K562 (cell line): ENCODE measurements around the gene DST. TPM values are rescaled to one million over a fixed set of nuclear protein-coding genes. Genes with fewer than 3 reads are reported as not detected.

ENCODE experiments used
- ATAC-seq: fragments of 200-7000 bp; cut with Tn5 transposase; 3 replicates; pipeline ENCODE4 v1.9.1; 2020; ENCODE audit warnings: moderate library complexity
- BruUV-seq: library from RNA; stranded (reverse); fragments of 400-500 nt; replicated peaks from 2 replicates; lab custom pipeline; 2021; lab: Mats Ljungman, UMichigan
- CTCF ChIA-PET: fragments of 300-600 bp; formaldehyde crosslinking; extraction: SDS; loops from one replicate; lab custom pipeline; 2021; ENCODE audit warnings: low intra/inter-chr PET ratio; lab: Yijun Ruan, JAX
- POLR2A ChIA-PET: fragments of 300-600, 350-650 bp; sonication (Branson Sonifier 250); formaldehyde crosslinking; extraction: SDS; loops from one replicate; lab custom pipeline; 2021; ENCODE audit warnings: antibody characterized with exemption, inconsistent platforms; lab: Yijun Ruan, JAX
- DNase-seq, 4 experiments: peaks; one replicate each; pipeline versions ENCODE4 v3.0.0 to v3.0.0-alpha.2; 2011 to 2018; ENCODE audit warnings: low spot score in 3 of 4, mixed read lengths in 3 of 4; ENCODE audit errors: extremely low read depth in 1 of 4
- FAIRE-seq: peaks from 2 replicates; lab custom pipeline; 2011; peaks lifted over from hg19 to GRCh38; lab: Jason Lieb, UNC
- H2AFZ ChIP-seq: 2 replicates; pipeline ENCODE4 v1.6.0; 2011; ENCODE audit warnings: low read depth, low read length, control low read depth, inconsistent platforms
- H3K27ac ChIP-seq: fragments of 200-600 bp; 3 replicates; pipeline ENCODE4 v1.8.0; 2011; ENCODE audit warnings: low read depth, mild to moderate bottlenecking, control low read depth, inconsistent platforms, low read length, moderate library complexity, mixed read lengths; ENCODE audit errors: extremely low read depth
- H3K27me3 ChIP-seq, 2 experiments: fragments of 300-600 bp in 1 of 2; 2 replicates in 1 of 2; 3 replicates in 1 of 2; pipeline versions ENCODE4 v1.6.0 to v1.8.0; 2011; ENCODE audit warnings: inconsistent platforms in 2 of 2, low read length in 2 of 2, mild to moderate bottlenecking in 1 of 2, mixed read lengths in 1 of 2, moderate library complexity in 1 of 2; ENCODE audit not compliant: control insufficient read depth in 2 of 2, insufficient read depth in 2 of 2
- H3K36me3 ChIP-seq: fragments of 300-600 bp; 3 replicates; pipeline ENCODE4 v1.8.0; 2011; ENCODE audit warnings: mild to moderate bottlenecking, low read length, inconsistent platforms; ENCODE audit not compliant: control insufficient read depth, insufficient read depth
- H3K4me1 ChIP-seq, 2 experiments: fragments of 200-600 bp in 1 of 2; replicated peaks in 1 of 2; 2 replicates in 1 of 2; 3 replicates in 1 of 2; pipeline versions ENCODE4 v1.5.1 to v1.8.0; 2011; ENCODE audit warnings: inconsistent platforms in 2 of 2, low read length in 2 of 2, mild to moderate bottlenecking in 1 of 2, mixed read lengths in 1 of 2, moderate library complexity in 1 of 2; ENCODE audit not compliant: control insufficient read depth in 2 of 2, insufficient read depth in 2 of 2
- H3K4me2 ChIP-seq: 2 replicates; pipeline ENCODE4 v1.6.1; 2011; ENCODE audit warnings: low read length, control low read depth, inconsistent platforms, mixed read lengths; ENCODE audit not compliant: insufficient read depth
- H3K4me3 ChIP-seq: fragments of 200-600 bp; sonication (generic), shearing (Covaris generic); 2 replicates; pipeline ENCODE4 v1.5.1; 2016; ENCODE audit warnings: control low read depth, inconsistent platforms
- H3K79me2 ChIP-seq: fragments of 200-600 bp; 3 replicates; pipeline ENCODE4 v1.8.0; 2011; ENCODE audit warnings: low read length, inconsistent platforms; ENCODE audit not compliant: control insufficient read depth, insufficient read depth
- H3K9ac ChIP-seq, 2 experiments: 2 replicates each; pipeline versions ENCODE4 v1.6.0 to v1.6.1; 2011; ENCODE audit warnings: low read depth in 2 of 2, low read length in 2 of 2, control low read depth in 1 of 2, inconsistent platforms in 1 of 2, mild to moderate bottlenecking in 1 of 2, mixed read lengths in 1 of 2; ENCODE audit not compliant: insufficient read depth in 1 of 2
- H3K9me1 ChIP-seq: one replicate; pipeline ENCODE4 v1.6.0; 2011; ENCODE audit warnings: inconsistent platforms, mild to moderate bottlenecking, low read length, moderate library complexity; ENCODE audit not compliant: control insufficient read depth, insufficient read depth
- H3K9me3 ChIP-seq: replicated peaks from 2 replicates; pipeline ENCODE4 v1.5.1; 2011; ENCODE audit warnings: low read depth, low read length, inconsistent platforms; ENCODE audit not compliant: control insufficient read depth, insufficient read depth
- H4K20me1 ChIP-seq: replicated peaks from 2 replicates; pipeline ENCODE4 v1.6.1; 2011; ENCODE audit warnings: low read length, inconsistent platforms, mixed read lengths; ENCODE audit not compliant: control insufficient read depth, insufficient read depth
- MECOM ChIP-seq: fragments of 250-450 bp; sonication (Bioruptor Pico); IDR thresholded peaks from 2 replicates; pipeline ENCODE4 v1.8.0; 2022; ENCODE audit warnings: inconsistent platforms
- POLR3G ChIP-seq: IDR thresholded peaks from 2 replicates; pipeline ENCODE4 v1.6.1; 2011; ENCODE audit not compliant: insufficient read length, insufficient replicate concordance; ENCODE audit errors: extremely low read depth
- SP2 ChIP-seq: IDR thresholded peaks from 2 replicates; pipeline ENCODE4 v1.6.1; 2011; ENCODE audit warnings: mild to moderate bottlenecking, low read depth, low read length, moderate library complexity; ENCODE audit not compliant: poor library complexity, severe bottlenecking; ENCODE audit errors: extremely low read depth
- XRCC5 ChIP-seq: fragments of 200-400 bp; formaldehyde crosslinking; IDR thresholded peaks from 2 replicates; pipeline ENCODE4 v1.6.1; 2017; ENCODE audit warnings: low read depth, mild to moderate bottlenecking, low read length
- ZKSCAN3 ChIP-seq: fragments of 250-450 bp; sonication (Bioruptor Pico); IDR thresholded peaks from 2 replicates; pipeline ENCODE4 v1.4.0; 2020
- WGBS: fragments of 100-300 bp; shearing (Covaris generic); methylation state at CpG from one replicate; pipeline ENCODE4 v1.1.6; 2016; ENCODE audit warnings: low coverage, mixed read lengths; ENCODE audit not compliant: insufficient coverage; ENCODE audit errors: missing lambda C conversion rate; 5-methylcytosine and 5-hydroxymethylcytosine counted together
- in situ Hi-C: fragments of 300-500 bp; cut with MboI; formaldehyde crosslinking; loops from 4 replicates; pipeline ENCODE4 v1.15.0; 2018; ENCODE audit warnings: inconsistent platforms, mixed read lengths
- intact Hi-C: fragments of 100-400 bp; cut with micrococcal nuclease; formaldehyde crosslinking; loops from 2 replicates; pipeline ENCODE4 v1.14.2; 2022
- polyA plus RNA-seq, 8 experiments: library from polyadenylated mRNA; depleted of rRNA in 4 of 8; stranded (reverse) in 5 of 8; unstranded in 3 of 8; fragments of >200 nt; fragmentation: Nextera tagmentation in 2 of 8; fragmentation: Illumina TruSeq in 1 of 8; extraction: Ambion mirVana in 2 of 8; extraction: Trizol in 1 of 8; gene quantifications; 2 replicates each; pipeline versions ENCODE4 v1.2.1 to v1.2.3, GENCODE V29; 2011 to 2014; ENCODE audit warnings: inconsistent platforms in 1 of 8, missing spikeins in 1 of 8
- total RNA-seq, 7 experiments: library from RNA; depleted of rRNA in 6 of 7; stranded (reverse); fragments of >200 nt in 6 of 7; fragmentation: Illumina TruSeq in 2 of 7; extraction: Trizol in 2 of 7; gene quantifications; 2 replicates each; pipeline versions ENCODE4 v1.2.1 to v1.2.3, GENCODE V29; 2011 to 2021; ENCODE audit warnings: low replicate concordance in 1 of 7
- TF ChIP-seq, protein P1 (sequence below): fragments of 250-450 bp; sonication (Bioruptor Pico); IDR thresholded peaks from 2 replicates; pipeline ENCODE4 v1.8.0; 2021; ENCODE audit warnings: moderate library complexity, mild to moderate bottlenecking, inconsistent platforms

Gene DST
- total and polyA plus RNA-seq, 9 of the 15 experiments (the other 6 are each of a cell fraction or from before 2014, with no cell fraction given): 5.2 to 21.9 (median 13.3) TPM

DNA sequence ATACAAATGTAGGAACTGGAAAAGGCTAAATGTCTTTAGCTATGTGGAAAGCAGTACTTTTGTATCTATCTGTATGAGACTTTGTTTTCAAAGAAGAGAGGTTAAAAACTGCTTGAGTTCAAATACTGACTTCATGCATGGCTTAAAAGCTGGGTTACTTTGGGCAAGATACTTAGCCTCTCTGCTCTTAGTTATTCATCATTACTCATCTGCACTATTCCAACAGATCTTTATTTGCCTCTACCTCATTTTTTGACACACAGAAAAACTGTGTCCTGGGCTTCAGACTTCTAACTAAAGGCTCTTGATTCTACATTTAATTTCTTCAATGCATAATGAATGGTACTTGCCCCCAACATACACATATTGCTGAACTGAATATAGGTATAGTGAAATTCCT, 114.8 kb downstream of the DST start:
- H3K4me3 ChIP-seq: no peak overlapping the region
- no peaks in the 10 kb centered on the region for H3K27me3 ChIP-seq
- CTCF ChIA-PET: no interaction called here
- H4K20me1 ChIP-seq: no peaks in the 10 kb centered on the region
- no peak overlapping the region for H3K9ac ChIP-seq
- no peaks in the 10 kb centered on the region for H3K4me1 ChIP-seq
- no peak overlapping the region for H2AFZ ChIP-seq
- H3K27ac ChIP-seq: no peak overlapping the region
- H3K36me3 ChIP-seq: peaks cover 3% of the 10 kb centered on the region; the same call in 1 of the 3 replicates
- no peak overlapping the region for H3K4me2 ChIP-seq
- no peak for TF ChIP-seq ZKSCAN3 (CRISPR knock-in tag)
- no peak for TF ChIP-seq SP2
- TF ChIP-seq, all 486 proteins: peak for 0
- BruUV-seq: no TSS peak
- DNase-seq (no peak), FAIRE-seq (no peak), ATAC-seq (no peak)
- POLR2A ChIA-PET: interaction anchor here (1.0 kb wide), 1 partner anchor 174 kb away, joined by 3 read pairs; no protein-coding TSS in a partner anchor
- H3K9me1 ChIP-seq: no peaks in the 10 kb centered on the region
- in situ Hi-C loops (no loop called here), intact Hi-C loops (no loop called here)
- no peaks in the 10 kb centered on the region for H3K9me3 ChIP-seq
- no peaks in the 10 kb centered on the region for H3K79me2 ChIP-seq

DNA sequence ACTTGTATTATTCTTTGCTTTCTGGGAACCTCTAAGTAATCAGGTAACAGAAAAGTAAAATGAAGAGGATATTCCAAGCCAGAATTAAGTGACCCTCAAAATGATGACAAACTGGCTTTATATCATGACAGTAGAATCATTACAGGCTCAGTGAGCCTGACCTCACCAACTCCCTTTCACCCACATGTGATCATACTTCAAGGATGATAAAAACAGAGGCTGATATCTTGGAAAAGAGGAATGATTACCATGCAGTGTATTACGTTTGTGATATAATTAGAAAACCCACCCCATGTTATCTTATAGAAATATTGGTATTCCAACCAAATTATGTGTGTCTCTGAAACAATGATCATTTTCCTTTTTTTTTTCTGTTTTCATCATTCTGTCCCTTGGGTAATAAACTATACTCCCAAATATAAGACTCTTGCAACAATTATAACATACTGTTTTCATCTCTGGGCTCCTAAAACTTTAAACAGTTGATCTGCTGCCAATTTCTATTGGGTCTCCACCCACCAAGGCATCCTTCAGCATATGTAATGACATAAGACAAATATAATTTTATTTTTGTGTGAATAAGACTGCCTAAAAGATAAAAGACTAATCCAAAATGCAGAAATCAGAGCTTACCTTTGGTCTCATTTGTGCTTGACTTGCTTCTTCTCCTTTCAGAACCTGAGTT, 115.7 kb downstream of the DST start:
- Histone ChIP-seq H4K20me1 (no peaks in the 10 kb centered on the region), H3K79me2 (no peaks in the 10 kb centered on the region), H3K4me3 (no peak overlapping the region), H3K27me3 (no peaks in the 10 kb centered on the region), H3K9me1 (no peaks in the 10 kb centered on the region), H2AFZ (no peak overlapping the region), H3K4me1 (no peaks in the 10 kb centered on the region), H3K9ac (no peak overlapping the region), H3K27ac (no peak overlapping the region), H3K9me3 (no peaks in the 10 kb centered on the region), H3K36me3 (peaks cover 3% of the 10 kb centered on the region; the same call in 1 of the 3 replicates), H3K4me2 (no peak overlapping the region)
- FAIRE-seq (no peak), ATAC-seq (no peak), DNase-seq (no peak)
- BruUV-seq: no TSS peak
- intact Hi-C loops (no loop called here), in situ Hi-C loops (no loop called here)
- 50% methylated on average over 1 of the region's 1 CpG for WGBS
- ChIA-PET POLR2A (interaction anchor here (0.9 kb wide), 1 partner anchor 15 kb away, joined by 4 read pairs; no protein-coding TSS in a partner anchor), CTCF (no interaction called here)
- TF ChIP-seq, protein P1, sequence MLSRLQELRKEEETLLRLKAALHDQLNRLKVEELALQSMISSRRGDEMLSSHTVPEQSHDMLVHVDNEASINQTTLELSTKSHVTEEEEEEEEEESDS (CRISPR knock-in tag): no peak
- TF ChIP-seq XRCC5 (no peak), MECOM (CRISPR knock-in tag) (no peak), POLR3G (no peak)
